Lower leg skin (tissue), 3 donors: Measurements from ENCODE around the gene RAP1GDS1.

Experiments used
- CTCF ChIP-seq, 3 donors: fragments of 450-650 bp; IDR thresholded peaks; one replicate each; pipeline ENCODE4 v1.5.1; 2016; ENCODE audit warnings: antibody characterized with exemption in 3 of 3, mild to moderate bottlenecking in 3 of 3, moderate library complexity in 2 of 3
- POLR2A ChIP-seq, 2 donors: fragments of 450-650 bp; IDR thresholded peaks; one replicate each; pipeline ENCODE4 v1.6.1; 2016 to 2017; ENCODE audit warnings: antibody characterized with exemption in 2 of 2, mild to moderate bottlenecking in 1 of 2, moderate library complexity in 1 of 2

- no peak for TF ChIP-seq CTCF (IDR thresholded peaks at IDR 0.05)
- TF ChIP-seq POLR2A (IDR thresholded peaks at IDR 0.05): no peak
Observed at GRCh38 chr4:98293104-98293887, 32.1 kb downstream of the RAP1GDS1 start.
